SU-DHL-6 (cell line): Measurements from ENCODE around the gene LRRC40.

ENCODE experiments used
- EZH2phosphoT487 ChIP-seq: fragments of 200-600 bp; sonication (generic), shearing (Covaris generic); conservative IDR thresholded peaks from 2 replicates; pipeline ENCODE4 v1.6.1; 2018; ENCODE audit warnings: mild to moderate bottlenecking, antibody characterized with exemption, low read length, moderate library complexity, mixed read lengths
- TF ChIP-seq, protein P1 (sequence below): fragments of 200-600 bp; sonication (generic); IDR thresholded peaks from one replicate; pipeline ENCODE4 v1.5.1; 2017; ENCODE audit warnings: antibody characterized with exemption, mild to moderate bottlenecking, low read length, moderate library complexity; ENCODE audit not compliant: insufficient read depth, poor library complexity, severe bottlenecking

DNA sequence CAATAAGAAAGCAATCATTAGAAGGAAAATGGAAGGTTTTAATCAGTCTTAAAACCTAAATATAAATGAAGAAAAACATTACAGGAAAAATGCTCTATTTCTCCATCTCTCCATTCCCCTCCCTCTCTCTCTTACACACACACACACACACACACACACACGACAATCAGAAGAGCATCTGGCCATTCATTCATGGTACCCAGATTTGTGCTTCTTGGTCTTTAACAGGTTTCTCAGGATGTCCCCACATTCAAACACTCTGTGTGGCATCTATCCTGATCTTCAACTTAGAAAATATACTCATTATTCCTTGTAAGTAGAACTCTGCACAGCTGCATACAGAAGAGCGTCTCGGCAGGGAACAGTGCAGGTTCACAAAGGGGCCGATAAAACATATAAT is 779 bp downstream of the LRRC40 start:
- TF ChIP-seq, protein P1, sequence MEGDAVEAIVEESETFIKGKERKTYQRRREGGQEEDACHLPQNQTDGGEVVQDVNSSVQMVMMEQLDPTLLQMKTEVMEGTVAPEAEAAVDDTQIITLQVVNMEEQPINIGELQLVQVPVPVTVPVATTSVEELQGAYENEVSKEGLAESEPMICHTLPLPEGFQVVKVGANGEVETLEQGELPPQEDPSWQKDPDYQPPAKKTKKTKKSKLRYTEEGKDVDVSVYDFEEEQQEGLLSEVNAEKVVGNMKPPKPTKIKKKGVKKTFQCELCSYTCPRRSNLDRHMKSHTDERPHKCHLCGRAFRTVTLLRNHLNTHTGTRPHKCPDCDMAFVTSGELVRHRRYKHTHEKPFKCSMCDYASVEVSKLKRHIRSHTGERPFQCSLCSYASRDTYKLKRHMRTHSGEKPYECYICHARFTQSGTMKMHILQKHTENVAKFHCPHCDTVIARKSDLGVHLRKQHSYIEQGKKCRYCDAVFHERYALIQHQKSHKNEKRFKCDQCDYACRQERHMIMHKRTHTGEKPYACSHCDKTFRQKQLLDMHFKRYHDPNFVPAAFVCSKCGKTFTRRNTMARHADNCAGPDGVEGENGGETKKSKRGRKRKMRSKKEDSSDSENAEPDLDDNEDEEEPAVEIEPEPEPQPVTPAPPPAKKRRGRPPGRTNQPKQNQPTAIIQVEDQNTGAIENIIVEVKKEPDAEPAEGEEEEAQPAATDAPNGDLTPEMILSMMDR: no peak
- no peak for TF ChIP-seq EZH2phosphoT487
